ENCODE data around the gene RAB36. TPM values are rescaled to one million over a fixed set of nuclear protein-coding genes. Genes with fewer than 3 reads are reported as not detected.

The RAB36 gene
- total RNA-seq, 1 donor from 2014 or later, result 1.7 TPM

- no peaks in the 10 kb centered on the region for H3K9me3 Mint-ChIP-seq
- ATAC-seq (ENCODE audit: low read depth), result no peak
- H3K27ac Mint-ChIP-seq, result peak overlapping the region; percentile 68
- H3K36me3 Mint-ChIP-seq (ENCODE audit: low read depth), result no peaks in the 10 kb centered on the region
- H3K27me3 Mint-ChIP-seq, result no peaks in the 10 kb centered on the region
- DNase-seq, result no peak
- peaks cover 29% of the 10 kb centered on the region for H3K4me1 Mint-ChIP-seq
- intact Hi-C loops (cut with micrococcal nuclease), result no loop called here
- no peak overlapping the region for H3K4me3 Mint-ChIP-seq
- POLR2A ChIA-PET, result no interaction called here
- TF ChIP-seq CTCF (IDR thresholded peaks at IDR 0.05), result no peak
- CTCF ChIA-PET, result no interaction called here
These were observed 9.2 kb downstream of the RAB36 start for GRCh38 chr22:23154461-23154860.

- H3K36me3 Mint-ChIP-seq (ENCODE audit: low read depth), result no peaks in the 10 kb centered on the region
- no peaks in the 10 kb centered on the region for H3K9me3 Mint-ChIP-seq
- POLR2A ChIA-PET, result no interaction called here
- no peak for TF ChIP-seq CTCF (IDR thresholded peaks at IDR 0.05)
- CTCF ChIA-PET, result no interaction called here
- no peak for ATAC-seq (ENCODE audit: low read depth)
- H3K4me1 Mint-ChIP-seq, result peaks cover 23% of the 10 kb centered on the region
- intact Hi-C loops (cut with micrococcal nuclease), result no loop called here
- no peak overlapping the region for H3K27ac Mint-ChIP-seq
- H3K27me3 Mint-ChIP-seq, result no peaks in the 10 kb centered on the region
- no peak for DNase-seq
- H3K4me3 Mint-ChIP-seq, result no peak overlapping the region
These were observed 9.9 kb downstream of the RAB36 start for GRCh38 chr22:23155143-23155542.

GRCh38 chr22:23155831-23156230, 10.6 kb downstream of the RAB36 start:
- intact Hi-C loops (cut with micrococcal nuclease), result no loop called here
- TF ChIP-seq CTCF (IDR thresholded peaks at IDR 0.05), result no peak
- ChIA-PET POLR2A (interaction anchor here (0.6 kb wide), 1 partner anchor 30 kb away, joined by 4 read pairs; no protein-coding TSS in a partner anchor), CTCF (no interaction called here)
- H3K4me1 Mint-ChIP-seq, result peaks cover 23% of the 10 kb centered on the region
- DNase-seq (no peak), ATAC-seq (ENCODE audit: low read depth) (no peak)
- no peaks in the 10 kb centered on the region for H3K36me3 Mint-ChIP-seq (ENCODE audit: low read depth)
- no peak overlapping the region for H3K27ac Mint-ChIP-seq
- no peaks in the 10 kb centered on the region for H3K27me3 Mint-ChIP-seq
- no peak overlapping the region for H3K4me3 Mint-ChIP-seq
- H3K9me3 Mint-ChIP-seq, result no peaks in the 10 kb centered on the region

GRCh38 chr22:23156286-23156685, 11.0 kb downstream of the RAB36 start:
- no peak for DNase-seq
- intact Hi-C loops (cut with micrococcal nuclease), result no loop called here
- no peak for ATAC-seq (ENCODE audit: low read depth)
- no peak for TF ChIP-seq CTCF (IDR thresholded peaks at IDR 0.05)
- Mint-ChIP-seq H3K9me3 (no peaks in the 10 kb centered on the region), H3K4me3 (no peak overlapping the region), H3K4me1 (peaks cover 23% of the 10 kb centered on the region), H3K27ac (no peak overlapping the region), H3K36me3 (ENCODE audit: low read depth) (no peaks in the 10 kb centered on the region), H3K27me3 (no peaks in the 10 kb centered on the region)
- ChIA-PET CTCF (no interaction called here), POLR2A (interaction anchor here (0.6 kb wide), 1 partner anchor 29 kb away, joined by 4 read pairs; no protein-coding TSS in a partner anchor)

- intact Hi-C loops (cut with micrococcal nuclease), result no loop called here
- Mint-ChIP-seq H3K4me1 (peaks cover 14% of the 10 kb centered on the region), H3K4me3 (no peak overlapping the region), H3K27ac (no peak overlapping the region), H3K9me3 (no peaks in the 10 kb centered on the region), H3K36me3 (ENCODE audit: low read depth) (no peaks in the 10 kb centered on the region), H3K27me3 (no peaks in the 10 kb centered on the region)
- CTCF ChIA-PET, result no interaction called here
- POLR2A ChIA-PET, result interaction anchor here (0.7 kb wide), 1 partner anchor 11 kb away, joined by 3 read pairs; no protein-coding TSS in a partner anchor
- no peak for DNase-seq
- no peak for ATAC-seq (ENCODE audit: low read depth)
- no peak for TF ChIP-seq CTCF (IDR thresholded peaks at IDR 0.05)
These were observed 12.6 kb downstream of the RAB36 start for GRCh38 chr22:23157560-23158515.
